HG03521 (cell line): Measurements from ENCODE around the gene BARD1.
"Not testable (repeated sequence)": the region's sequence is repeated elsewhere in the genome, so short reads cannot be mapped to it uniquely, and the experiment has no call there.

Experiments used
- ATAC-seq: cut with Tn5 transposase; IDR thresholded peaks from one replicate; pipeline ENCODE4 v1.9.1; 2021; ENCODE audit warnings: mild to moderate bottlenecking, moderate library complexity; ENCODE audit not compliant: unreplicated experiment

BARD1 gene

GRCh38 chr2:214772443-214773015, 37.0 kb downstream of the BARD1 start:
- ATAC-seq, result no peak

DNA sequence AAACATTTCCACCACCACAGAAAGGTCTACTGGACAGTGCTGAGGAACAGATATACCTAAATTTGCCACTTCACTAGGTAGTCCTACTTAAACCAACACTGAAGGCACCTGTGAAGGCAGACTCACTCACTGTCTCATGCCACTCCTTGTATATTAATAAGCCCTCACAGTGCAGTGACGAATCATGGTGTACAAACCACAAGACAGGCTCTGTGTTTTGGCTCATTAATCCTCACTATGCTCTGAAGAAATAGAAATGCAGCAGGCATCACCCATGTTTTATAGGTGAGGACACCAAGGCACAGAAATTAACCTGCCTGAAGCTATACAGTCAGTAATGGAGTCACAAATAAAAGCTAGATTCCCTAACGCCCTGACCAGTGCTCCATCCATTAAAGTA, 44.3 kb downstream of the BARD1 start:
- no peak for ATAC-seq

DNA sequence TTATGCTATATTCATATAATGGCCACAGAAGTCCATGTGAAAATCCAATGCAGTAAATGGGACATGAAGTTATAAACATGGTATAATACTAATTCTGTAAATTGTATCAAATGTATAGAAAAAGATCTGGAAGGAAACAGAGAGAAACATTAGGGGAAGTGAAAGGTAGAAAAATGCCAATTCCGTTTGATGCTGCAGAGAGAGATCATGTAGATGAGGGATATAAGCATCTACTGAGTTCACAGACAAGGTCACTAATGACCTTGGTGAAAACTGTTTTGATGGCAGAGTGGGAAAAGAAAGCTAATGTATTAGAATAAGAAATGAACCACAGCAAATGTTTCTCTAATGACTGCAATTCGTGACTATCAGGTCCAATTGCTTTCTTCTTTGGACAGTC, 56.0 kb downstream of the BARD1 start:
- no peak for ATAC-seq

DNA sequence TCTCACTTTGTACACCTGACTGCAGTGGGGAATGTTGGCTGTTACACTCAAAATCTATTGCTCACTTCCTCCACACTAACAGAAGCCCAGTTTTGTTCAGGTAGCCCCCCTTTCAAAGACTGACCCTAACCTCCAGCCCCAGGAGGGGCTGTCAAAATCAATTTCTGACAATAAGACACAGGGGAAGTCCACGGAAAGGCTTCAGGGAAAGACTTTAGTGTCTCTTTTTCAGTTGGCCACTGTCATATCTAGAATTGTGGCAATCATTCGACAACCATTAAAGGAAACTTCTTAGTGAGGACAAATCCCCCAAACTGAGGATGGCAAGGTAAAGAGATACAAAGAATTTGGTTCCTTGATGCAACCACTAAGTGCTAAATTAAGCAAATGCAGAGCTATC, 59.0 kb downstream of the BARD1 start:
- no peak for ATAC-seq

DNA sequence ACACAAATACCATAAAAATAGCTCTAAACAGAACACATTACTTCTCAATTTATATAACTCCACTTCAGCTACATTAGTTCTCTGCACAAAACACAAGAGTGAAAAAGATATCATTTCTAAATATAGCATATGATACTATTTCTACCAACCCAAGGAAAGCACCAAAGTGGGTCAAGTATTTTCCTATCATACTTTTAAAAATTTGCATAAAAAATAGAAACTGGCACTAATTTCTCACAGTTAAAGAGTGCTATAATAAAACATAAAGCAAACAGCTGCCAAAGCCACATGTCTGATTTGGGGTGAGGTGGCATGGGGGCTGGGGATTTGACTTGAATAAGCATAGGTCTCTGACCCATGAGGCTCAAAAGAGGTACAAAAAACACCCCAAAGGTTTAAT, 61.5 kb downstream of the BARD1 start:
- ATAC-seq, result no peak

GRCh38 chr2:214742119-214742518, 67.4 kb downstream of the BARD1 start:
- no peak for ATAC-seq

DNA sequence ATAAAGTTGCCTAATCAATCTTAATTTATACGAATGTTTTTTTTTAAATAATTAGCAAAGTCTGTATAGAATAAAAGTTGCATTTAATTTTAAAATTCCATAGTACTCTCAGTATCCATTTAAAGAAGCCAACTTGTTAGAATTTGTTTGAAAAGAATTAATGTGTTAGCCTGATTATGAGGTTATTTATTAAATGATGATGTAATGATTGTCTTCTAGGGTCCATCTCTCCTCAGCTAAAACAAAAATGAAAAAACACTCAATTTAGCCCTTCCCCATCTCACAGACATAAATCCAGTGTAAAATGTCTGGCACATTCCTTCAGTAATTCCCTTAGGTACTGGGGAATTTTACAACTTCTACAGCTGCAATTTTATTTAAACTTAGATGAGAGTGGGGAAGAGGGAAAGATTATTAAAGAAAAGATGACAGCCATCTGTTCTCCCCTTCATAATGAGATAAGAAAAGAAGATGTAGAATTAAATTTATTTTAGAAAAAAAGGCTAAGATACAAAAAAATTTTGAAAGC, 68.6 kb downstream of the BARD1 start:
- no peak for ATAC-seq

DNA sequence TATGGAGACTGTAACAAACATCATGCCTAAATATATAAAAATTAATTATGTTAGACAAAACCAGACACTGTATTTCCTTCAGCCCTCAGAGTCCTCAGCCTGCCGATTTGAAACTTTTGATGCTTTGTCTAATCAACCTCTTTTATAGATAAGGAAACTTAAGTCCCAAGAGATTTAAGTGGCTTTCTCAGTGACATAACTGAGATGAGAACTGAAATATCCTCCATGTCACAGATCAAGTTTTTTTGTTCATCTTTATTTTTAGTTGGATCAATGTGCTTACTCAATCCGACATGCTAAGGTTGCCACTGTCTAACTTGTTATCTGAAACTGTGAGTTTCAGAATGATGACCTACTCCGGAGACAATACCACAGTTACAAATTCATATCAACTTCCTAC, 72.3 kb downstream of the BARD1 start:
- ATAC-seq, result peak; percentile 97

DNA sequence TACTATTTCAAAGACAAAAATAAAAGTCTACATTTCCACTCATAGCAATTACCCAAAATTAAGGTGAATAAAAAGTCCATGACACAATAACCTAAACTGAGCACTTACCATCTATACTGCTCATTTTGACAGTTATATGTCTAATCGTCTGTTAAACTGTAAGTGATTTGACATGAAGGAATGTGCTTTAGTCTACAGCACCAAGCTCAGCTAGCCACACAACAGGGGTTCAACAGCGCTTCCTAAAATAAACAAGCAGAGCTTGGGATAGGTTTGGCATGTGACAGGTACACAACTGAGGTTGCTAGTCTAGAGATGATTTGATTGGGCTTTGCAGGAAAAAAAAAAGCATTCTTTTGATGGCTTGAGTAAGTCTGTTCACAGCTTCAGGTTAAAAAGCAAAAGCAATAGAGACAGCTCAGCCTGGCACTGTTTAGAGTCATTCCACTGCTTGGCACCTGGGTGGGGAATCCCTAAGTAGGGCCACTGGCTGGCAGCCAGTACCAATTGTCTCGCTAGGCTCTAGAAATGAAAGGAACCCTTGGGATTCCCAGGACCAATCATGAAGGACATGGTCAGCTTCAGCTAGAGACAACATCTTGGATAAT, 78.6 kb downstream of the BARD1 start:
- no peak for ATAC-seq

GRCh38 chr2:214730248-214730647, 79.2 kb downstream of the BARD1 start:
- ATAC-seq, result no peak

DNA sequence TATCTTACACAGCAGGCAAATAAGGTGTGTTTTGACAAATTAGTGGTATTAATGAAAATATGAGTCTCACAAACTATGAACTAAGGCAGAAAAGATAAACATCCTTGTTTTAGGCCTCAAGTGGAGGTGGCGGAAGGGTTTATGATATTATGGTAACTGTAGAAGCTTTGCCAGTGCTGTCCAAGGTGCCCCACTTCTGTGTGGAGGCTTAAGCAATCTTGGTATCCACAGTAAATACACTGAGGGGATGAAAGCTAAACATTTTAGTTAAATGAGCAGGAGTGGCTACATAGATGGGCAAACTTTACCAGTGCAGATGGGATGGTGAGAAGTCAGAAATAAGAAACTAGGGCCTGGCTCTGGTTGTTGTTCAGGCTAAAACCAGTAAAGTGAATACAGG, 84.7 kb downstream of the BARD1 start:
- ATAC-seq, result no peak

DNA sequence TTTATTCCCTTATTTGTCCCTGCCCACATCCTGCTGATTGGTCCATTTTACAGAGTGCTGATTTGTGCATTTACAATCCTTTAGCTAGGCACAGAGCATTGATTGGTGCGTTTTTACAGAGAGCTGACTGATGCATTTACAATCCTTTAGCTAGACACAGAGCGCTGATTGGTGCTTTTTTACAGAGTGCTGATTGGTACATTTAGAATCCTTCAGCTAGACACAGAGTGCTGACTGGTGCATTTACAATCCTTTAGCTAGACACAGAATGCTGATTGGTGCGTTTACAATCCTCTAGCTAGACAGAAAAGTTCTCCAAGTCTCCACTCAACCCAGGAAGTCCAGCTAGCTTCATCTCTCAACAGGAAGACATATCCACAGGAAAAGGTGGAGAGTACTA, 91.6 kb downstream of the BARD1 start:
- not testable (repeated sequence) for ATAC-seq

DNA sequence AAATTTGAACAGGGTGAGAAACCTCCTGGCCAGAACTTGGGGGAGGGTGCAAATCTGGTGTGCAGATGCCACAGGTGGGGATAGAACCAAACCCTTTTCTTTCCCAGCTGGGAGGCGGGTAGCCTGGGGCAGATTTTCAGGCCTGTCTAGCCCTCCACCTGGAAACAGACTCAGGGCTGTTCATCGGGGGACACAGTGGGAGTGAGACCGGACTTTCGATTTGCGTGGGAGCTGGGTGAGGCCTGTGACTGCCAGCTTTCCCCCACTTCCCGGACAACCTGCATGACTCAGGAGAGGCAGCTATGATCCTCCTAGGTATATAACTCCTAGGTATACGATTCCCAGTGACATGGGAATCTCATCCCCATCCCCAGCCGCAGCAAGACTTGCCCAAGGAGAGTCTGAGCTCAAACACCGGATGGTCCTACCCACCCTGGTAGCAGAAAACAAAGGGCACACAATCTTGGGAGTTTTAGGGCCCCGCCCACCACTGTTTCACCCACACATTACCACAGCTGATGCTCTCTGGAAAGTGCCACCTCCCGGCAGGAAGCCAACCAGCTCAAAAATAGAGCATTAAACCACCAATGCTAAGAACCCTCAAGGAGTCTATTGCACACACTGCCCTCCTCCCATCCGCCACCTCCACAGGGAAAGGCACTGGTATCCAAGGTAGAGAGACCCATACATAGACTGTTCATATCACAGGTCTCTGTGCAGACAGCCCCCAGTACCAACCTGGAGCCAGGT, 92.5 kb downstream of the BARD1 start:
- no peak for ATAC-seq

- ATAC-seq, result no peak
These were observed 94.5 kb downstream of the BARD1 start for GRCh38 chr2:214715025-214715424.

DNA sequence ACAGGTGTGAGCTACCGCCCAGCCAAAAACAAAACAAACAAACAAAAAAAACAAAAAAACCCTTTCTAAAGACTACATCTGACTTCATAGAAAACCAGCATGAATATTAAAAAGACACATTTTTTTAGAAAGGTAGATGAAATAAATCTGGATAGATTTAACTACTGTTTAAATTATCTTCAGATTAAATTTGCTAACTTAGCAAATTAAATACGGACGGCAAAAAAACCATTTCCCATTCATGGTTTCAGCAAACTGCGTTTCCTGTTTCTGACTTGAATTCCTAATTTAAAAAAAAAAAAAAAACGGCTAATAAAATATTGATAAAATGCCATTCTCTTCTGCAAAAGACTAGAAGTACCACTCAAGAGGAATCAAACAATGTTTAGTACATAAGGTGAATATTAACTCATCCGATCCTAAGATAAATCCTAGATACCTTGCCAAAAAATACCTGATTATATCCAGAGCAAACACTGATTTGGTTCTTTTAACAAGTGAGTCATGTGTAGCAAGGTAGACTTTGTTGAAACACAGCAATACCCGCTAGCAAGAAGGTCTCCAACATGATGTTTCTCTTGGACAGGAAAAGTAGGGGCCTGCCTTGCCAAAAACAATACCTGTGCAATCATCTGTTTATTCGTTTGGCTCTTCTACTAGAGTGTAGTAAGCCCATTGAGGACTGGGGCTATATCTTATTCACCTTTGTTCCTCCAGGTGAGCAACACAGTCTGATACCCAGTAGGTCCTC, 96.2 kb downstream of the BARD1 start:
- no peak for ATAC-seq

- ATAC-seq, result no peak
These were observed 98.8 kb downstream of the BARD1 start for GRCh38 chr2:214710729-214711128.

- no peak for ATAC-seq
These were observed 102.5 kb downstream of the BARD1 start for GRCh38 chr2:214706986-214707385.

DNA sequence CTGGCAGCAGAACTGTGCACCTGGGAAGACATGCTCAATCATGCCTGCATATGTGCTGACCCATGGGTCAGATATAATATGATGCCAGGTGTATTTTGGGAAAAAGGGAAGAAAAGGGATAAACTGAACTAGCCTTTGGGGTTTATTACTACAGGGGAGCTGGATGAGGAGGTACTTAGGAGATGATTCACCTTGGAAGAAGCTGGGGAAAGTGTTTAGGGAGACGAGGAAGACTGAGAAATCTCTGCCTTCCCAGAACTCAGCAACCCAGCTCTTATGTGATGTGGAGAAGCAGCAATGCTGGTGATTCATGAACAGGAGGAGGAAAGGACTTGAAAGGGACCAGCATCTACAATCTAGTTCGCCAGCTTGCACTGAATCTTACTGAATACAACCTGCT, 110.2 kb downstream of the BARD1 start:
- no peak for ATAC-seq

DNA sequence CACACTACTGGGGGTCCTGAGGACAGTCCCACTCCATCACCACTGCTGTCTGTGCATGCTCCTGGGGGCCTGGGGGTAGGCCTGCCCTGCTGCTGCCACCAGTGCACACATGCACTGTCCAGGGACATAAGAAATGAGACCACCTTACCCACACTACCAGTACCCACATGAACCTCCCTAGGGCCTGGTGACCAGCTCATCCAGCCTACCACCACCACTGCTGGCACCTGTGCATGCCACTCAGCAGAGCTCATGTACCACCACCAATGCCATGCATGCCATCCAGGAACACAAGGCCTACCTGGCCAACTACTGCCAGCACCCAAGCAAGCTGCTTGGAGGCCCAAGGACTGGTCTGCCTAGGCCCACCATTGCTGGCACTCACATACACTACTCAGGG, 112.8 kb downstream of the BARD1 start:
- no peak for ATAC-seq

- ATAC-seq, result no peak
These were observed 113.7 kb downstream of the BARD1 start for GRCh38 chr2:214695789-214696188.

- ATAC-seq, result peak; percentile 52
These were observed 125.9 kb downstream of the BARD1 start for GRCh38 chr2:214683557-214683956.
